Measurements from ENCODE around the gene TMEM266.

Gene TMEM266

GRCh38 chr15:76204916-76205460 is 145.2 kb downstream of the TMEM266 start:
- no peak overlapping the region for H3K9ac ChIP-seq
- no peaks in the 10 kb centered on the region for H4K20me1 ChIP-seq
- TF ChIP-seq Cebpa-rat (IDR thresholded peaks at IDR 0.05): no peak
- H3K36me3 ChIP-seq: peaks cover 40% of the 10 kb centered on the region
- no peaks in the 10 kb centered on the region for H3K9me3 ChIP-seq
- H3K4me1 ChIP-seq: no peaks in the 10 kb centered on the region; the same call in 1 of the 2 replicates
- H3K4me2 ChIP-seq: no peak overlapping the region
- no peaks in the 10 kb centered on the region for H3K27me3 ChIP-seq
- no peak overlapping the region for H3K27ac ChIP-seq
- no peak overlapping the region for H3K4me3 ChIP-seq

GRCh38 chr15:76206325-76206976 is 146.7 kb downstream of the TMEM266 start:
- Histone ChIP-seq H3K4me1 (no peaks in the 10 kb centered on the region; the same call in 1 of the 2 replicates), H3K9me3 (no peaks in the 10 kb centered on the region), H4K20me1 (no peaks in the 10 kb centered on the region), H3K27me3 (no peaks in the 10 kb centered on the region), H3K27ac (no peak overlapping the region), H3K4me2 (no peak overlapping the region), H3K36me3 (peaks cover 55% of the 10 kb centered on the region), H3K4me3 (no peak overlapping the region), H3K9ac (no peak overlapping the region)
- TF ChIP-seq Cebpa-rat (IDR thresholded peaks at IDR 0.05): no peak

- Histone ChIP-seq H3K4me2 (no peak overlapping the region), H3K27me3 (no peaks in the 10 kb centered on the region), H3K4me1 (no peaks in the 10 kb centered on the region; the same call in 1 of the 2 replicates), H3K4me3 (no peak overlapping the region), H3K36me3 (peaks cover 72% of the 10 kb centered on the region), H4K20me1 (no peaks in the 10 kb centered on the region), H3K9me3 (no peaks in the 10 kb centered on the region), H3K9ac (no peak overlapping the region), H3K27ac (no peak overlapping the region)
- TF ChIP-seq Cebpa-rat (IDR thresholded peaks at IDR 0.05): no peak
Measured at GRCh38 chr15:76208084-76208785, 148.4 kb downstream of the TMEM266 start.

- no peak overlapping the region for H3K27ac ChIP-seq
- H4K20me1 ChIP-seq: no peaks in the 10 kb centered on the region
- no peak overlapping the region for H3K9ac ChIP-seq
Measured at GRCh38 chr15:76208786-76209424, 149.1 kb downstream of the TMEM266 start.

GRCh38 chr15:76209523-76209922 is 149.7 kb downstream of the TMEM266 start:
- Histone ChIP-seq H3K27ac (no peak overlapping the region), H3K36me3 (peaks cover 85% of the 10 kb centered on the region), H3K27me3 (no peaks in the 10 kb centered on the region), H3K4me3 (no peak overlapping the region), H4K20me1 (no peaks in the 10 kb centered on the region), H3K4me2 (no peak overlapping the region), H3K9me3 (no peaks in the 10 kb centered on the region), H3K9ac (no peak overlapping the region), H3K4me1 (no peaks in the 10 kb centered on the region; the same call in 1 of the 2 replicates)
- no peak for TF ChIP-seq Cebpa-rat (IDR thresholded peaks at IDR 0.05)

More at GRCh38 chr15:76208786-76209424, 149.1 kb downstream of the TMEM266 start:
- Histone ChIP-seq H3K27me3 (no peaks in the 10 kb centered on the region), H3K9me3 (no peaks in the 10 kb centered on the region), H3K4me1 (no peaks in the 10 kb centered on the region; the same call in 1 of the 2 replicates), H3K36me3 (peaks cover 79% of the 10 kb centered on the region), H3K4me3 (no peak overlapping the region), H3K4me2 (no peak overlapping the region)
- TF ChIP-seq Cebpa-rat (IDR thresholded peaks at IDR 0.05): no peak

GRCh38 chr15:76209942-76210341 is 150.2 kb downstream of the TMEM266 start:
- Histone ChIP-seq H3K9ac (no peak overlapping the region), H3K4me3 (no peak overlapping the region), H3K27me3 (no peaks in the 10 kb centered on the region), H3K4me2 (no peak overlapping the region), H3K4me1 (no peaks in the 10 kb centered on the region; the same call in 1 of the 2 replicates), H3K27ac (no peak overlapping the region), H3K36me3 (peaks cover 90% of the 10 kb centered on the region), H4K20me1 (no peaks in the 10 kb centered on the region), H3K9me3 (no peaks in the 10 kb centered on the region)
- TF ChIP-seq Cebpa-rat (IDR thresholded peaks at IDR 0.05): no peak

GRCh38 chr15:76215634-76216033 is 155.8 kb downstream of the TMEM266 start:
- H3K27me3 ChIP-seq: no peaks in the 10 kb centered on the region
- H3K27ac ChIP-seq: no peak overlapping the region
- H3K36me3 ChIP-seq: peaks cover 95% of the 10 kb centered on the region
- no peaks in the 10 kb centered on the region for H4K20me1 ChIP-seq
- H3K9me3 ChIP-seq: peaks cover 11% of the 10 kb centered on the region; the same call in 1 of the 2 replicates
- TF ChIP-seq Cebpa-rat (IDR thresholded peaks at IDR 0.05): no peak
- H3K4me1 ChIP-seq: no peaks in the 10 kb centered on the region
- no peak overlapping the region for H3K4me3 ChIP-seq
- H3K4me2 ChIP-seq: no peak overlapping the region
- no peak overlapping the region for H3K9ac ChIP-seq

GRCh38 chr15:76217029-76217881 is 157.5 kb downstream of the TMEM266 start:
- H3K27ac ChIP-seq: no peak overlapping the region
- H3K27me3 ChIP-seq: no peaks in the 10 kb centered on the region
- H3K4me3 ChIP-seq: no peak overlapping the region
- H3K9ac ChIP-seq: no peak overlapping the region
- peaks cover 17% of the 10 kb centered on the region; the same call in 1 of the 2 replicates for H3K9me3 ChIP-seq
- H4K20me1 ChIP-seq: no peaks in the 10 kb centered on the region
- peaks cover 88% of the 10 kb centered on the region for H3K36me3 ChIP-seq
- TF ChIP-seq Cebpa-rat (IDR thresholded peaks at IDR 0.05): no peak
- H3K4me2 ChIP-seq: no peak overlapping the region
- no peaks in the 10 kb centered on the region for H3K4me1 ChIP-seq

GRCh38 chr15:76217882-76218217 is 158.1 kb downstream of the TMEM266 start:
- H3K9ac ChIP-seq: no peak overlapping the region
- no peak overlapping the region for H3K27ac ChIP-seq
- H3K4me2 ChIP-seq: no peak overlapping the region
- H3K4me1 ChIP-seq: no peaks in the 10 kb centered on the region
- TF ChIP-seq Cebpa-rat (IDR thresholded peaks at IDR 0.05): no peak
- H3K27me3 ChIP-seq: no peaks in the 10 kb centered on the region
- H3K4me3 ChIP-seq: no peak overlapping the region
- peaks cover 88% of the 10 kb centered on the region for H3K36me3 ChIP-seq
- no peaks in the 10 kb centered on the region for H4K20me1 ChIP-seq
- H3K9me3 ChIP-seq: peaks cover 17% of the 10 kb centered on the region; the same call in 1 of the 2 replicates

All from BLaER1 (cell line).